ENCODE results near the gene NECTIN4.

GRCh38 chr1:161073474-161074121 lies 15.8 kb downstream of the NECTIN4 start:
- TF ChIP-seq CTCF (IDR thresholded peaks at IDR 0.05) (no peak), EP300 (IDR thresholded peaks at IDR 0.05) (no peak), POLR2A (IDR thresholded peaks at IDR 0.05) (no peak)

All from tibial nerve (tissue), 4 donors.